Measurements from ENCODE around the gene BMP2K. TPM values are rescaled to one million over a fixed set of nuclear protein-coding genes. Genes with fewer than 3 reads are reported as not detected.

Gene BMP2K
- total and polyA plus RNA-seq, 2 experiments from 2014 or later: 8.2 to 32.5 TPM

GRCh38 chr4:78781924-78782323 is 5.8 kb downstream of the BMP2K start:
- H3K9me3 Mint-ChIP-seq: no peaks in the 10 kb centered on the region
- peaks cover 14% of the 10 kb centered on the region; the same call in 2 of the 3 replicates for H3K4me1 Mint-ChIP-seq
- Histone ChIP-seq H3K27ac (ENCODE audit: low read depth) (no peak overlapping the region), H3K9me2 (ENCODE audit: insufficient read depth) (no peaks in the 10 kb centered on the region), H3K4me3 (no peak overlapping the region), H3K79me2 (replicated peaks; ENCODE audit: insufficient read depth) (peaks cover 97% of the 10 kb centered on the region), H4K20me1 (replicated peaks; ENCODE audit: insufficient read depth) (peaks cover 16% of the 10 kb centered on the region), H3F3A (replicated peaks; ENCODE audit: low read depth) (no peaks in the 10 kb centered on the region), H2AFZ (no peak overlapping the region), H3K36me3 (ENCODE audit: insufficient read depth) (no peaks in the 10 kb centered on the region), H3K4me1 (ENCODE audit: insufficient read depth) (peaks cover 42% of the 10 kb centered on the region), H3K4me2 (no peak overlapping the region), H3K27me3 (ENCODE audit: insufficient read depth) (peaks cover 7% of the 10 kb centered on the region; the same call in 1 of the 2 replicates)
- ATAC-seq: no peak
- H3K4me3 Mint-ChIP-seq: no peak overlapping the region
- TF ChIP-seq, protein P1, sequence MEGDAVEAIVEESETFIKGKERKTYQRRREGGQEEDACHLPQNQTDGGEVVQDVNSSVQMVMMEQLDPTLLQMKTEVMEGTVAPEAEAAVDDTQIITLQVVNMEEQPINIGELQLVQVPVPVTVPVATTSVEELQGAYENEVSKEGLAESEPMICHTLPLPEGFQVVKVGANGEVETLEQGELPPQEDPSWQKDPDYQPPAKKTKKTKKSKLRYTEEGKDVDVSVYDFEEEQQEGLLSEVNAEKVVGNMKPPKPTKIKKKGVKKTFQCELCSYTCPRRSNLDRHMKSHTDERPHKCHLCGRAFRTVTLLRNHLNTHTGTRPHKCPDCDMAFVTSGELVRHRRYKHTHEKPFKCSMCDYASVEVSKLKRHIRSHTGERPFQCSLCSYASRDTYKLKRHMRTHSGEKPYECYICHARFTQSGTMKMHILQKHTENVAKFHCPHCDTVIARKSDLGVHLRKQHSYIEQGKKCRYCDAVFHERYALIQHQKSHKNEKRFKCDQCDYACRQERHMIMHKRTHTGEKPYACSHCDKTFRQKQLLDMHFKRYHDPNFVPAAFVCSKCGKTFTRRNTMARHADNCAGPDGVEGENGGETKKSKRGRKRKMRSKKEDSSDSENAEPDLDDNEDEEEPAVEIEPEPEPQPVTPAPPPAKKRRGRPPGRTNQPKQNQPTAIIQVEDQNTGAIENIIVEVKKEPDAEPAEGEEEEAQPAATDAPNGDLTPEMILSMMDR (conservative IDR thresholded peaks at IDR 0.05; ENCODE audit: low read depth in 2 of 2): no peak
- TF ChIP-seq ZNF331 (CRISPR knock-in tag; IDR thresholded peaks at IDR 0.05; ENCODE audit: low read depth): no peak
- no peak for TF ChIP-seq STAT1 (IDR thresholded peaks at IDR 0.05; ENCODE audit: unreplicated experiment)
- no peak for TF ChIP-seq ZNF114 (CRISPR knock-in tag; IDR thresholded peaks at IDR 0.05)
- TF ChIP-seq POLR2AphosphoS5 (IDR thresholded peaks at IDR 0.05; ENCODE audit: low read depth): no peak
- TF ChIP-seq EZH2 (IDR thresholded peaks at IDR 0.05; ENCODE audit: low read depth, unreplicated experiment): no peak
- no peaks in the 10 kb centered on the region for H3K27me3 Mint-ChIP-seq (ENCODE audit: insufficient read depth, low read depth, poor library complexity)
- no peak overlapping the region for H3K27ac Mint-ChIP-seq
- H3K36me3 Mint-ChIP-seq (ENCODE audit: low read depth): peaks cover 2% of the 10 kb centered on the region; the same call in 2 of the 3 replicates
- no peak for DNase-seq (ENCODE audit: low spot score)

DNA sequence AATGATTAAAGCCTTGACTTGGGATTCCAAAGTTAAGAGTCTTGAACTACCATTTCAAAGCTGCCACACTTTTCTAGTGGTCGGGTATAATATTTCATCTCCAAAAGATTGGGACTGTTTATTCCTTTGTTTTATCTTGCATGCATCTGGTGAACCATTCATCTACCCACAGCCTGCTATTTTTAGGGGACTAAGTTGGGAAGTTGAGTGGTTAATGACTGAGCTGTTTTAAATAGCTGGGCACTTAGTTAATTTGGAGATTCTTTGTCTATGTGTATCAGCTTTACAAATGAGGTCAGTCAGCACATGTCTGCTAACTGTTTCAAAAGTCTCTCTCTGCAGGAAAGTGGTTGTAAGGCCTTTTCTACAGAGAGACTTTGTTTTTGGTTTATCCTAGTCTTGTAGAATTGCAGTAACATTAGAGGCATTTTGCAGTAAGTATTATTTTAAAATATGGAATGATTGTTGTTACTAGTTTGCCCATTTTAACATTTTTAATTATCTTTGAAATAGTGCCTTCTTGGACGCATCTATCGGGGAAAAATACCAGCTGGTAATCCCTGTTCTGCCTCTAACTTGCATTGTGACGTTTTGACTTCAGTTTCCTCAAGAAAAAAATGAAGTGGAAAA is 8.2 kb downstream of the BMP2K start:
- H3F3A ChIP-seq (replicated peaks; ENCODE audit: low read depth): no peaks in the 10 kb centered on the region
- peaks cover 14% of the 10 kb centered on the region; the same call in 2 of the 3 replicates for H3K4me1 Mint-ChIP-seq
- no peaks in the 10 kb centered on the region for H3K36me3 ChIP-seq (ENCODE audit: insufficient read depth)
- H2AFZ ChIP-seq: no peak overlapping the region
- H3K9me2 ChIP-seq (ENCODE audit: insufficient read depth): no peaks in the 10 kb centered on the region
- H3K36me3 Mint-ChIP-seq (ENCODE audit: low read depth): peaks cover 2% of the 10 kb centered on the region; the same call in 1 of the 3 replicates
- no peak for DNase-seq (ENCODE audit: low spot score)
- no peak overlapping the region for H3K4me2 ChIP-seq
- no peak overlapping the region for H3K4me3 ChIP-seq
- H3K9me3 Mint-ChIP-seq: no peaks in the 10 kb centered on the region
- H3K27me3 ChIP-seq (ENCODE audit: insufficient read depth): no peaks in the 10 kb centered on the region
- peaks cover 98% of the 10 kb centered on the region for H3K79me2 ChIP-seq (replicated peaks; ENCODE audit: insufficient read depth)
- H4K20me1 ChIP-seq (replicated peaks; ENCODE audit: insufficient read depth): peaks cover 1% of the 10 kb centered on the region; the same call in 1 of the 2 replicates
- H3K27ac ChIP-seq (ENCODE audit: low read depth): no peak overlapping the region
- no peak for ATAC-seq
- peak overlapping the region; percentile 71; the same call in 1 of the 2 replicates for H3K27ac Mint-ChIP-seq
- peaks cover 2% of the 10 kb centered on the region for H3K27me3 Mint-ChIP-seq (ENCODE audit: insufficient read depth, low read depth, poor library complexity)
- H3K4me3 Mint-ChIP-seq: no peak overlapping the region
- H3K4me1 ChIP-seq (ENCODE audit: insufficient read depth): peaks cover 20% of the 10 kb centered on the region
- TF ChIP-seq, protein P1 (conservative IDR thresholded peaks at IDR 0.05; ENCODE audit: low read depth in 2 of 2): no peak
- TF ChIP-seq ZNF114 (CRISPR knock-in tag; IDR thresholded peaks at IDR 0.05) (no peak), STAT1 (IDR thresholded peaks at IDR 0.05; ENCODE audit: unreplicated experiment) (no peak), EZH2phosphoT487 (IDR thresholded peaks at IDR 0.05; ENCODE audit: unreplicated experiment) (no peak), EZH2 (IDR thresholded peaks at IDR 0.05; ENCODE audit: low read depth, unreplicated experiment) (no peak), POLR2AphosphoS5 (IDR thresholded peaks at IDR 0.05; ENCODE audit: low read depth) (no peak), NANOG (IDR thresholded peaks at IDR 0.05; ENCODE audit: borderline replicate concordance) (no peak), JUNB (IDR thresholded peaks at IDR 0.05; ENCODE audit: unreplicated experiment) (no peak)
- TF ChIP-seq, protein P2, sequence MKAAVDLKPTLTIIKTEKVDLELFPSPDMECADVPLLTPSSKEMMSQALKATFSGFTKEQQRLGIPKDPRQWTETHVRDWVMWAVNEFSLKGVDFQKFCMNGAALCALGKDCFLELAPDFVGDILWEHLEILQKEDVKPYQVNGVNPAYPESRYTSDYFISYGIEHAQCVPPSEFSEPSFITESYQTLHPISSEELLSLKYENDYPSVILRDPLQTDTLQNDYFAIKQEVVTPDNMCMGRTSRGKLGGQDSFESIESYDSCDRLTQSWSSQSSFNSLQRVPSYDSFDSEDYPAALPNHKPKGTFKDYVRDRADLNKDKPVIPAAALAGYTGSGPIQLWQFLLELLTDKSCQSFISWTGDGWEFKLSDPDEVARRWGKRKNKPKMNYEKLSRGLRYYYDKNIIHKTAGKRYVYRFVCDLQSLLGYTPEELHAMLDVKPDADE (IDR thresholded peaks at IDR 0.05): no peak
- TF ChIP-seq, protein P3, sequence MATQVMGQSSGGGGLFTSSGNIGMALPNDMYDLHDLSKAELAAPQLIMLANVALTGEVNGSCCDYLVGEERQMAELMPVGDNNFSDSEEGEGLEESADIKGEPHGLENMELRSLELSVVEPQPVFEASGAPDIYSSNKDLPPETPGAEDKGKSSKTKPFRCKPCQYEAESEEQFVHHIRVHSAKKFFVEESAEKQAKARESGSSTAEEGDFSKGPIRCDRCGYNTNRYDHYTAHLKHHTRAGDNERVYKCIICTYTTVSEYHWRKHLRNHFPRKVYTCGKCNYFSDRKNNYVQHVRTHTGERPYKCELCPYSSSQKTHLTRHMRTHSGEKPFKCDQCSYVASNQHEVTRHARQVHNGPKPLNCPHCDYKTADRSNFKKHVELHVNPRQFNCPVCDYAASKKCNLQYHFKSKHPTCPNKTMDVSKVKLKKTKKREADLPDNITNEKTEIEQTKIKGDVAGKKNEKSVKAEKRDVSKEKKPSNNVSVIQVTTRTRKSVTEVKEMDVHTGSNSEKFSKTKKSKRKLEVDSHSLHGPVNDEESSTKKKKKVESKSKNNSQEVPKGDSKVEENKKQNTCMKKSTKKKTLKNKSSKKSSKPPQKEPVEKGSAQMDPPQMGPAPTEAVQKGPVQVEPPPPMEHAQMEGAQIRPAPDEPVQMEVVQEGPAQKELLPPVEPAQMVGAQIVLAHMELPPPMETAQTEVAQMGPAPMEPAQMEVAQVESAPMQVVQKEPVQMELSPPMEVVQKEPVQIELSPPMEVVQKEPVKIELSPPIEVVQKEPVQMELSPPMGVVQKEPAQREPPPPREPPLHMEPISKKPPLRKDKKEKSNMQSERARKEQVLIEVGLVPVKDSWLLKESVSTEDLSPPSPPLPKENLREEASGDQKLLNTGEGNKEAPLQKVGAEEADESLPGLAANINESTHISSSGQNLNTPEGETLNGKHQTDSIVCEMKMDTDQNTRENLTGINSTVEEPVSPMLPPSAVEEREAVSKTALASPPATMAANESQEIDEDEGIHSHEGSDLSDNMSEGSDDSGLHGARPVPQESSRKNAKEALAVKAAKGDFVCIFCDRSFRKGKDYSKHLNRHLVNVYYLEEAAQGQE (IDR thresholded peaks at IDR 0.05; ENCODE audit: unreplicated experiment): no peak

All from GM23338 (cell line).